Gastrocnemius medialis (tissue), 4 donors: ENCODE data around the gene SYT1. TPM values are rescaled to one million over a fixed set of nuclear protein-coding genes. Genes with fewer than 3 reads are reported as not detected.

ENCODE experiments used
- ATAC-seq, 2 donors: fragments of 150-250 bp; one replicate each; pipeline ENCODE4 v1.9.1; 2016
- DNase-seq, 2 donors: peaks; one replicate each; pipeline ENCODE4 v3.0.0-alpha.2; 2019
- H3K27ac ChIP-seq, 4 donors: fragments of 200-600 bp; sonication (generic); 1 replicate in 1 of 4; 2 replicates in 3 of 4; pipeline ENCODE4 v1.5.1; 2016 to 2018; ENCODE audit warnings: mild to moderate bottlenecking in 2 of 4, moderate library complexity in 1 of 4
- H3K27me3 ChIP-seq, 3 donors: fragments of 200-600 bp; sonication (generic) in 2 of 3; 1 replicate in 1 of 3; 2 replicates in 2 of 3; pipeline versions ENCODE4 v1.5.1 to v1.6.0; 2016 to 2019; ENCODE audit warnings: mild to moderate bottlenecking in 1 of 3, moderate library complexity in 1 of 3
- H3K36me3 ChIP-seq, 2 donors: fragments of 200-600 bp; sonication (generic) in 1 of 2; one replicate each; pipeline ENCODE4 v1.5.1; 2017 to 2018
- H3K4me1 ChIP-seq, 2 donors: fragments of 200-600 bp; sonication (generic) in 1 of 2; one replicate each; pipeline ENCODE4 v1.5.1; 2016 to 2017; ENCODE audit warnings: mild to moderate bottlenecking in 2 of 2
- H3K4me3 ChIP-seq, 4 donors: fragments of 200-600 bp; sonication (generic) in 3 of 4; 1 replicate in 1 of 4; 2 replicates in 3 of 4; pipeline ENCODE4 v1.5.1; 2016 to 2019; ENCODE audit warnings: mild to moderate bottlenecking in 2 of 4
- H3K9me3 ChIP-seq, 3 donors: fragments of 200-600 bp; sonication (generic) in 2 of 3; 1 replicate in 1 of 3; 2 replicates in 2 of 3; pipeline ENCODE4 v1.5.1; 2016 to 2019
- CTCF ChIP-seq, 5 experiments: fragments of 450-650 bp in 3 of 5; fragments of 200-600 bp in 2 of 5; sonication (generic) in 2 of 5; IDR thresholded peaks in 4 of 5; conservative IDR thresholded peaks in 1 of 5; 1 replicate in 4 of 5; 2 replicates in 1 of 5; pipeline ENCODE4 v1.5.1; 2016 to 2019; ENCODE audit warnings: antibody characterized with exemption in 5 of 5, mild to moderate bottlenecking in 3 of 5, moderate library complexity in 3 of 5
- POLR2A ChIP-seq, 2 donors: fragments of 450-650 bp; IDR thresholded peaks; one replicate each; pipeline ENCODE4 v1.6.1; 2017; ENCODE audit warnings: antibody characterized with exemption in 2 of 2, mild to moderate bottlenecking in 2 of 2, moderate library complexity in 2 of 2
- in situ Hi-C, 4 donors: fragments of 200-750 bp; cut with MboI; loops; one replicate each; pipeline versions ENCODE4 v1.15.0 to v1.8.0; 2017; ENCODE audit warnings: low sequenced_read_pairs in 4 of 4
- intact Hi-C: fragments of 100-400 bp; cut with DNase I; formaldehyde crosslinking; loops from one replicate; pipeline ENCODE4 v1.15.1; 2023; ENCODE audit warnings: low total_unique reads
- total RNA-seq, 4 donors: library from RNA; depleted of rRNA; stranded (reverse); fragments of >200 nt; gene quantifications; one replicate each; pipeline versions ENCODE4 v1.1.0 to v1.2.3, GENCODE V29; 2016

Gene SYT1
- total RNA-seq, 4 donors from 2014 or later = 0.13 to 0.88 TPM; not detected in 2

- Histone ChIP-seq H3K27ac (no peak overlapping the region), H3K36me3 (no peaks in the 10 kb centered on the region), H3K9me3 (no peaks in the 10 kb centered on the region), H3K4me1 (no peaks in the 10 kb centered on the region), H3K4me3 (no peak overlapping the region), H3K27me3 (no peaks in the 10 kb centered on the region)
- ATAC-seq (no peak), DNase-seq (no peak)
- in situ Hi-C loops = no loop called here
- intact Hi-C loops = no loop called here
- TF ChIP-seq CTCF (IDR thresholded peaks at IDR 0.05 in 4 of 5, conservative IDR thresholded peaks at IDR 0.05 in 1 of 5) = no peak
- TF ChIP-seq POLR2A (IDR thresholded peaks at IDR 0.05) = no peak
These were observed 50.3 kb downstream of the SYT1 start for GRCh38 chr12:78914859-78915331.

- in situ Hi-C loops = no loop called here
- TF ChIP-seq CTCF (IDR thresholded peaks at IDR 0.05 in 4 of 5, conservative IDR thresholded peaks at IDR 0.05 in 1 of 5) (no peak), POLR2A (IDR thresholded peaks at IDR 0.05) (no peak)
- ATAC-seq (no peak), DNase-seq (no peak)
- Histone ChIP-seq H3K4me3 (no peak overlapping the region), H3K27ac (no peak overlapping the region), H3K9me3 (no peaks in the 10 kb centered on the region), H3K4me1 (no peaks in the 10 kb centered on the region), H3K27me3 (no peaks in the 10 kb centered on the region), H3K36me3 (no peaks in the 10 kb centered on the region)
- intact Hi-C loops = no loop called here
These were observed 52.4 kb downstream of the SYT1 start for GRCh38 chr12:78916845-78917480.

- ATAC-seq = no peak
- H3K4me1 ChIP-seq = no peaks in the 10 kb centered on the region
- H3K9me3 ChIP-seq = no peaks in the 10 kb centered on the region
- in situ Hi-C loops (no loop called here), intact Hi-C loops (no loop called here)
- no peak overlapping the region for H3K27ac ChIP-seq
- H3K4me3 ChIP-seq = no peak overlapping the region
- TF ChIP-seq CTCF (IDR thresholded peaks at IDR 0.05 in 4 of 5, conservative IDR thresholded peaks at IDR 0.05 in 1 of 5) (no peak), POLR2A (IDR thresholded peaks at IDR 0.05) (no peak)
- no peak for DNase-seq
- no peaks in the 10 kb centered on the region for H3K36me3 ChIP-seq
- no peaks in the 10 kb centered on the region for H3K27me3 ChIP-seq
These were observed 52.9 kb downstream of the SYT1 start for GRCh38 chr12:78917513-78917912.

- Histone ChIP-seq H3K36me3 (no peaks in the 10 kb centered on the region), H3K27me3 (no peaks in the 10 kb centered on the region), H3K4me1 (no peaks in the 10 kb centered on the region), H3K27ac (no peak overlapping the region), H3K9me3 (no peaks in the 10 kb centered on the region), H3K4me3 (no peak overlapping the region)
- intact Hi-C loops (no loop called here), in situ Hi-C loops (no loop called here)
- ATAC-seq (no peak), DNase-seq (no peak)
- TF ChIP-seq CTCF (IDR thresholded peaks at IDR 0.05 in 4 of 5, conservative IDR thresholded peaks at IDR 0.05 in 1 of 5) (no peak), POLR2A (IDR thresholded peaks at IDR 0.05) (no peak)
These were observed 53.7 kb downstream of the SYT1 start for GRCh38 chr12:78918268-78918667.
